Liver (tissue), 9 donors: ENCODE results near the gene CNTLN. TPM values are rescaled to one million over a fixed set of nuclear protein-coding genes. Genes with fewer than 3 reads are reported as not detected.

Source experiments
- DNase-seq: peaks from one replicate; pipeline ENCODE4 v3.0.0-alpha.2; 2017; ENCODE audit warnings: low spot score
- H3K27ac ChIP-seq, 2 donors: one replicate each; pipeline ENCODE4 v1.7.0; 2013; ENCODE audit warnings: inconsistent platforms in 2 of 2, low read length in 2 of 2, control low read depth in 1 of 2, low read depth in 1 of 2, mild to moderate bottlenecking in 1 of 2
- H3K27me3 ChIP-seq, 4 donors: one replicate each; pipeline versions ENCODE4 v1.6.1 to v1.7.0; 2013; ENCODE audit warnings: low read length in 3 of 4, inconsistent platforms in 1 of 4, mild to moderate bottlenecking in 1 of 4, moderate library complexity in 1 of 4; ENCODE audit not compliant: control insufficient read depth in 4 of 4, insufficient read depth in 4 of 4
- H3K36me3 ChIP-seq, 4 donors: one replicate each; pipeline versions ENCODE4 v1.6.1 to v1.7.0; 2013; ENCODE audit warnings: low read length in 3 of 4, mild to moderate bottlenecking in 3 of 4, low read depth in 1 of 4, moderate library complexity in 1 of 4; ENCODE audit not compliant: control insufficient read depth in 4 of 4, insufficient read depth in 3 of 4
- H3K4me1 ChIP-seq, 4 donors: one replicate each; pipeline versions ENCODE4 v1.6.1 to v1.7.0; 2013; ENCODE audit warnings: low read length in 3 of 4, mild to moderate bottlenecking in 3 of 4, moderate library complexity in 1 of 4; ENCODE audit not compliant: control insufficient read depth in 4 of 4, insufficient read depth in 4 of 4
- H3K4me3 ChIP-seq, 3 donors: one replicate each; pipeline versions ENCODE4 v1.6.1 to v1.7.0; 2013; ENCODE audit warnings: low read length in 3 of 3, control low read depth in 1 of 3, low read depth in 1 of 3, mild to moderate bottlenecking in 1 of 3
- H3K9ac ChIP-seq, 2 donors: one replicate each; pipeline ENCODE4 v1.7.0; 2013; ENCODE audit warnings: low read length in 2 of 2, mild to moderate bottlenecking in 2 of 2, moderate library complexity in 2 of 2, control low read depth in 1 of 2, low read depth in 1 of 2
- H3K9me3 ChIP-seq, 4 donors: one replicate each; pipeline versions ENCODE4 v1.6.1 to v1.7.0; 2013; ENCODE audit warnings: low read length in 3 of 4; ENCODE audit not compliant: control insufficient read depth in 4 of 4
- ATF3 ChIP-seq: IDR thresholded peaks from 2 replicates; pipeline ENCODE4 v1.6.1; 2016; ENCODE audit warnings: antibody characterized with exemption
- EGR1 ChIP-seq, 2 donors: IDR thresholded peaks; 2 replicates each; pipeline ENCODE4 v1.6.1; 2016 to 2018; ENCODE audit warnings: antibody characterized with exemption in 2 of 2, low read depth in 2 of 2
- FOXA1 ChIP-seq: IDR thresholded peaks from 2 replicates; pipeline ENCODE4 v1.6.1; 2016; ENCODE audit warnings: antibody characterized with exemption
- FOXA2 ChIP-seq: IDR thresholded peaks from 2 replicates; pipeline ENCODE4 v1.6.1; 2016; ENCODE audit warnings: antibody characterized with exemption
- GABPA ChIP-seq, 2 donors: IDR thresholded peaks in 1 of 2; conservative IDR thresholded peaks in 1 of 2; 2 replicates each; pipeline ENCODE4 v1.6.1; 2016; ENCODE audit warnings: antibody characterized with exemption in 2 of 2, mild to moderate bottlenecking in 1 of 2, moderate library complexity in 1 of 2
- HNF4A ChIP-seq, 2 donors: conservative IDR thresholded peaks; 2 replicates each; pipeline ENCODE4 v1.6.1; 2016; ENCODE audit warnings: antibody characterized with exemption in 2 of 2, mild to moderate bottlenecking in 2 of 2
- HNF4G ChIP-seq: IDR thresholded peaks from 2 replicates; pipeline ENCODE4 v1.6.1; 2016; ENCODE audit warnings: antibody characterized with exemption
- JUND ChIP-seq, 2 donors: IDR thresholded peaks; 2 replicates each; pipeline ENCODE4 v1.6.1; 2016; ENCODE audit warnings: antibody characterized with exemption in 2 of 2
- NR2F2 ChIP-seq: IDR thresholded peaks from 2 replicates; pipeline ENCODE4 v1.6.1; 2016; ENCODE audit warnings: antibody characterized with exemption
- RAD21 ChIP-seq, 2 donors: IDR thresholded peaks; 2 replicates each; pipeline ENCODE4 v1.6.1; 2016; ENCODE audit warnings: antibody characterized with exemption in 2 of 2, mild to moderate bottlenecking in 2 of 2
- REST ChIP-seq: IDR thresholded peaks from 2 replicates; pipeline ENCODE4 v1.6.1; 2016; ENCODE audit warnings: antibody characterized with exemption, mild to moderate bottlenecking
- RXRA ChIP-seq, 2 donors: IDR thresholded peaks; 2 replicates each; pipeline ENCODE4 v1.6.1; 2017 to 2018; ENCODE audit warnings: antibody characterized with exemption in 2 of 2, mild to moderate bottlenecking in 1 of 2
- SP1 ChIP-seq: IDR thresholded peaks from 2 replicates; pipeline ENCODE4 v1.6.1; 2018; ENCODE audit warnings: antibody characterized with exemption, mild to moderate bottlenecking
- TAF1 ChIP-seq: conservative IDR thresholded peaks from 2 replicates; pipeline ENCODE4 v1.6.1; 2016; ENCODE audit warnings: antibody characterized with exemption, mild to moderate bottlenecking
- YY1 ChIP-seq: IDR thresholded peaks from 2 replicates; pipeline ENCODE4 v1.6.1; 2016; ENCODE audit warnings: antibody characterized with exemption, mild to moderate bottlenecking
- WGBS: extraction: QIAGEN DNeasy Blood & Tissue Kit; methylation state at CpG from one replicate; pipeline ENCODE4 v1.1.7; 2013; 5-methylcytosine and 5-hydroxymethylcytosine counted together
- polyA plus RNA-seq, 2 donors: library from polyadenylated mRNA; stranded (reverse) in 1 of 2; unstranded in 1 of 2; fragments of 200-250 nt in 1 of 2; fragments of >200 nt in 1 of 2; fragmentation: Nextera tagmentation in 1 of 2; extraction: Ambion mirVana in 1 of 2; gene quantifications; one replicate each; pipeline versions ENCODE4 v1.2.1 to v1.2.3, GENCODE V29; 2013 to 2015
- total RNA-seq, 2 donors: library from RNA; depleted of rRNA; stranded (reverse); fragments of >200 nt; gene quantifications; one replicate each; pipeline ENCODE4 v1.2.3, GENCODE V29; 2014
- TF ChIP-seq, protein P1 (sequence below): fragments of 150-350 bp; IDR thresholded peaks from 2 replicates; pipeline ENCODE4 v1.5.1; 2017; ENCODE audit warnings: improper control_type of control experiment, low read depth, low read length; ENCODE audit not compliant: missing input control
- TF ChIP-seq, protein P2 (sequence below): IDR thresholded peaks from 2 replicates; pipeline ENCODE4 v1.6.1; 2016; ENCODE audit warnings: antibody characterized with exemption
- TF ChIP-seq, protein P3 (sequence below): IDR thresholded peaks from 2 replicates; pipeline ENCODE4 v1.6.1; 2016; ENCODE audit warnings: antibody characterized with exemption
- donor health status: healthy.
- donor health status: healthy.
- donor health status: healthy.
- donor health status: healthy.
- donor health status: healthy.

The CNTLN gene
- total and polyA plus RNA-seq, 4 donors: 2.8 to 31.4 (median 11.0) TPM

GRCh38 chr9:17120203-17120602 lies 14.6 kb upstream of the CNTLN start:
- no peak for DNase-seq
- TF ChIP-seq FOXA2 (no peak), NR2F2 (no peak), RAD21 (IDR thresholded peaks at IDR 0.05) (no peak), YY1 (no peak), TAF1 (no peak), ATF3 (no peak), SP1 (no peak), HNF4G (no peak), REST (no peak), GABPA (IDR thresholded peaks at IDR 0.05 in 1 of 2, conservative IDR thresholded peaks at IDR 0.05 in 1 of 2) (no peak), HNF4A (conservative IDR thresholded peaks at IDR 0.05) (no peak), FOXA1 (no peak)
- TF ChIP-seq, protein P1, sequence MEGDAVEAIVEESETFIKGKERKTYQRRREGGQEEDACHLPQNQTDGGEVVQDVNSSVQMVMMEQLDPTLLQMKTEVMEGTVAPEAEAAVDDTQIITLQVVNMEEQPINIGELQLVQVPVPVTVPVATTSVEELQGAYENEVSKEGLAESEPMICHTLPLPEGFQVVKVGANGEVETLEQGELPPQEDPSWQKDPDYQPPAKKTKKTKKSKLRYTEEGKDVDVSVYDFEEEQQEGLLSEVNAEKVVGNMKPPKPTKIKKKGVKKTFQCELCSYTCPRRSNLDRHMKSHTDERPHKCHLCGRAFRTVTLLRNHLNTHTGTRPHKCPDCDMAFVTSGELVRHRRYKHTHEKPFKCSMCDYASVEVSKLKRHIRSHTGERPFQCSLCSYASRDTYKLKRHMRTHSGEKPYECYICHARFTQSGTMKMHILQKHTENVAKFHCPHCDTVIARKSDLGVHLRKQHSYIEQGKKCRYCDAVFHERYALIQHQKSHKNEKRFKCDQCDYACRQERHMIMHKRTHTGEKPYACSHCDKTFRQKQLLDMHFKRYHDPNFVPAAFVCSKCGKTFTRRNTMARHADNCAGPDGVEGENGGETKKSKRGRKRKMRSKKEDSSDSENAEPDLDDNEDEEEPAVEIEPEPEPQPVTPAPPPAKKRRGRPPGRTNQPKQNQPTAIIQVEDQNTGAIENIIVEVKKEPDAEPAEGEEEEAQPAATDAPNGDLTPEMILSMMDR: no peak
- TF ChIP-seq, protein P2, sequence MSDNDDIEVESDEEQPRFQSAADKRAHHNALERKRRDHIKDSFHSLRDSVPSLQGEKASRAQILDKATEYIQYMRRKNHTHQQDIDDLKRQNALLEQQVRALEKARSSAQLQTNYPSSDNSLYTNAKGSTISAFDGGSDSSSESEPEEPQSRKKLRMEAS: no peak
- TF ChIP-seq, protein P3, sequence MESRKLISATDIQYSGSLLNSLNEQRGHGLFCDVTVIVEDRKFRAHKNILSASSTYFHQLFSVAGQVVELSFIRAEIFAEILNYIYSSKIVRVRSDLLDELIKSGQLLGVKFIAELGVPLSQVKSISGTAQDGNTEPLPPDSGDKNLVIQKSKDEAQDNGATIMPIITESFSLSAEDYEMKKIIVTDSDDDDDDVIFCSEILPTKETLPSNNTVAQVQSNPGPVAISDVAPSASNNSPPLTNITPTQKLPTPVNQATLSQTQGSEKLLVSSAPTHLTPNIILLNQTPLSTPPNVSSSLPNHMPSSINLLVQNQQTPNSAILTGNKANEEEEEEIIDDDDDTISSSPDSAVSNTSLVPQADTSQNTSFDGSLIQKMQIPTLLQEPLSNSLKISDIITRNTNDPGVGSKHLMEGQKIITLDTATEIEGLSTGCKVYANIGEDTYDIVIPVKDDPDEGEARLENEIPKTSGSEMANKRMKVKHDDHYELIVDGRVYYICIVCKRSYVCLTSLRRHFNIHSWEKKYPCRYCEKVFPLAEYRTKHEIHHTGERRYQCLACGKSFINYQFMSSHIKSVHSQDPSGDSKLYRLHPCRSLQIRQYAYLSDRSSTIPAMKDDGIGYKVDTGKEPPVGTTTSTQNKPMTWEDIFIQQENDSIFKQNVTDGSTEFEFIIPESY: no peak

GRCh38 chr9:17121264-17121663 lies 13.6 kb upstream of the CNTLN start:
- 95% methylated on average over 2 of the region's 2 CpGs for WGBS
- no peaks in the 10 kb centered on the region for H3K27me3 ChIP-seq

More at GRCh38 chr9:17120203-17120602, 14.6 kb upstream of the CNTLN start:
- H3K36me3 ChIP-seq: no peaks in the 10 kb centered on the region
- no peak overlapping the region for H3K4me3 ChIP-seq
- H3K27ac ChIP-seq: no peak overlapping the region
- no peak overlapping the region for H3K9ac ChIP-seq
- no peaks in the 10 kb centered on the region for H3K27me3 ChIP-seq
- 88% methylated on average over 1 of the region's 1 CpG for WGBS
- H3K9me3 ChIP-seq: no peaks in the 10 kb centered on the region
- H3K4me1 ChIP-seq: peaks cover 0 to 15% (median 8%) of the 10 kb centered on the region in 4 donors

More at GRCh38 chr9:17121264-17121663, 13.6 kb upstream of the CNTLN start:
- no peaks in the 10 kb centered on the region for H3K9me3 ChIP-seq
- H3K4me3 ChIP-seq: no peak overlapping the region
- peaks cover 0 to 15% (median 8%) of the 10 kb centered on the region in 4 donors for H3K4me1 ChIP-seq
- no peaks in the 10 kb centered on the region for H3K36me3 ChIP-seq
- TF ChIP-seq JUND (IDR thresholded peaks at IDR 0.05) (no peak), RAD21 (IDR thresholded peaks at IDR 0.05) (no peak), TAF1 (no peak), ATF3 (no peak), EGR1 (IDR thresholded peaks at IDR 0.05; ENCODE audit: low read depth in 2 of 2) (no peak), FOXA2 (no peak), RXRA (IDR thresholded peaks at IDR 0.05) (no peak), SP1 (no peak)
- TF ChIP-seq, protein P2: no peak
- no peak for DNase-seq
- no peak overlapping the region for H3K9ac ChIP-seq
- H3K27ac ChIP-seq: no peak overlapping the region
